ENCODE data around the gene LRMDA.

DNA sequence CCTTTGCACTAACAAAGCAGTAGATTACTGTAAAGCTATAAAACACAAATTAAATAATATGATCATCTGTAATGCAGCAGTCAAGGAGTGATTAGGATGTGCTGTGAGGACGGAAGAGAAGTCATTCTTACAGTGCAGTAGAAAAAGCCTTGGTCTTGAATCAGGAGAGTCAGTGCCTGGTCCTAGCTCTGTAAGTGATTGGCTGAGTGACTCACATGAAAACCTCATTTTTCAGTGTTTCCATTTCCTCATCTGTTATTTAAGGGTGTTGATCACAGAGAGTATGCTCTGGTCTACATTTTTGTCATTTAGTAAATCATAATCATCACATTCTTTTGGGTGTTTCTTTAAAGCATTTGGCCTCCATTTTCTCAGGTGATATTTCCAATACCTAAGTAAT lies 717.8 kb downstream of the LRMDA start:
- TF ChIP-seq, protein P1, sequence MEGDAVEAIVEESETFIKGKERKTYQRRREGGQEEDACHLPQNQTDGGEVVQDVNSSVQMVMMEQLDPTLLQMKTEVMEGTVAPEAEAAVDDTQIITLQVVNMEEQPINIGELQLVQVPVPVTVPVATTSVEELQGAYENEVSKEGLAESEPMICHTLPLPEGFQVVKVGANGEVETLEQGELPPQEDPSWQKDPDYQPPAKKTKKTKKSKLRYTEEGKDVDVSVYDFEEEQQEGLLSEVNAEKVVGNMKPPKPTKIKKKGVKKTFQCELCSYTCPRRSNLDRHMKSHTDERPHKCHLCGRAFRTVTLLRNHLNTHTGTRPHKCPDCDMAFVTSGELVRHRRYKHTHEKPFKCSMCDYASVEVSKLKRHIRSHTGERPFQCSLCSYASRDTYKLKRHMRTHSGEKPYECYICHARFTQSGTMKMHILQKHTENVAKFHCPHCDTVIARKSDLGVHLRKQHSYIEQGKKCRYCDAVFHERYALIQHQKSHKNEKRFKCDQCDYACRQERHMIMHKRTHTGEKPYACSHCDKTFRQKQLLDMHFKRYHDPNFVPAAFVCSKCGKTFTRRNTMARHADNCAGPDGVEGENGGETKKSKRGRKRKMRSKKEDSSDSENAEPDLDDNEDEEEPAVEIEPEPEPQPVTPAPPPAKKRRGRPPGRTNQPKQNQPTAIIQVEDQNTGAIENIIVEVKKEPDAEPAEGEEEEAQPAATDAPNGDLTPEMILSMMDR (IDR thresholded peaks at IDR 0.05), result no peak
- no peak for TF ChIP-seq POLR2A (IDR thresholded peaks at IDR 0.05)
